ENCODE results near the gene WT1. TPM values are rescaled to one million over a fixed set of nuclear protein-coding genes. Genes with fewer than 3 reads are reported as not detected.
"Not testable (repeated sequence)": the region's sequence is repeated elsewhere in the genome, so short reads cannot be mapped to it uniquely, and the experiment has no call there.

The WT1 gene
- total RNA-seq, 1 experiment from 2014 or later = 0.75 TPM

GRCh38 chr11:32388871-32389770, 46.2 kb downstream of the WT1 start:
- DNase-seq (ENCODE audit: low read depth) = no peak

GRCh38 chr11:32388365-32388764, 47.0 kb downstream of the WT1 start:
- DNase-seq (ENCODE audit: low read depth) = no peak

- no peak for DNase-seq (ENCODE audit: low read depth)
These were observed 47.9 kb downstream of the WT1 start for GRCh38 chr11:32387411-32387810.

- DNase-seq (ENCODE audit: low read depth) = peak; percentile 21
These were observed 48.5 kb downstream of the WT1 start for GRCh38 chr11:32386770-32387377.

GRCh38 chr11:32385998-32386397, 49.3 kb downstream of the WT1 start:
- peak; percentile 50 for DNase-seq (ENCODE audit: low read depth)

- DNase-seq (ENCODE audit: low read depth) = peak; percentile 29
These were observed 52.8 kb downstream of the WT1 start for GRCh38 chr11:32382339-32383049.

GRCh38 chr11:32381179-32381578, 54.2 kb downstream of the WT1 start:
- DNase-seq (ENCODE audit: low read depth) = no peak

- DNase-seq (ENCODE audit: low read depth) = no peak
These were observed 55.6 kb downstream of the WT1 start for GRCh38 chr11:32379719-32380118.

- DNase-seq (ENCODE audit: low read depth) = no peak
These were observed 59.5 kb downstream of the WT1 start for GRCh38 chr11:32375826-32376225.

- DNase-seq (ENCODE audit: low read depth) = no peak
These were observed 61.1 kb downstream of the WT1 start for GRCh38 chr11:32374261-32374711.

- DNase-seq (ENCODE audit: low read depth) = not testable (repeated sequence)
These were observed 65.4 kb downstream of the WT1 start for GRCh38 chr11:32369987-32370386.

GRCh38 chr11:32366666-32367065, 68.7 kb downstream of the WT1 start:
- peak; percentile 26 for DNase-seq (ENCODE audit: low read depth)

GRCh38 chr11:32365192-32365591, 70.1 kb downstream of the WT1 start:
- no peak for DNase-seq (ENCODE audit: low read depth)

GRCh38 chr11:32358729-32359128, 76.6 kb downstream of the WT1 start:
- DNase-seq (ENCODE audit: low read depth) = no peak

- DNase-seq (ENCODE audit: low read depth) = no peak
These were observed 81.5 kb downstream of the WT1 start for GRCh38 chr11:32353884-32354283.

- no peak for DNase-seq (ENCODE audit: low read depth)
These were observed 86.8 kb downstream of the WT1 start for GRCh38 chr11:32348502-32348901.

GRCh38 chr11:32344946-32345345, 90.4 kb downstream of the WT1 start:
- no peak for DNase-seq (ENCODE audit: low read depth)

GRCh38 chr11:32343325-32344008, 91.9 kb downstream of the WT1 start:
- DNase-seq (ENCODE audit: low read depth) = no peak

- DNase-seq (ENCODE audit: low read depth) = no peak
These were observed 93.4 kb downstream of the WT1 start for GRCh38 chr11:32341620-32342613.

- no peak for DNase-seq (ENCODE audit: low read depth)
These were observed 95.2 kb downstream of the WT1 start for GRCh38 chr11:32340181-32340580.
